HepG2 (cell line): ENCODE measurements around the gene GATD1. TPM values are rescaled to one million over a fixed set of nuclear protein-coding genes. Genes with fewer than 3 reads are reported as not detected.
A peak's percentile ranks its signal among the peaks of the same experiment; 100 is the strongest.

Source experiments
- ARNT ChIP-seq: fragments of 450-650 bp; IDR thresholded peaks from 2 replicates; pipeline ENCODE4 v1.6.1; 2017
- BORCS8-MEF2B ChIP-seq: sonication (generic); formaldehyde crosslinking; IDR thresholded peaks from 2 replicates; pipeline ENCODE4 v1.8.0; 2022; ENCODE audit warnings: mild to moderate bottlenecking, missing genetic modification reagents
- ETV6 ChIP-seq: sonication (generic); formaldehyde crosslinking; conservative IDR thresholded peaks from 2 replicates; pipeline ENCODE4 v1.4.0; 2020; ENCODE audit warnings: missing genetic modification reagents
- HINFP ChIP-seq: sonication (generic); formaldehyde crosslinking; IDR thresholded peaks from 2 replicates; pipeline ENCODE4 v1.4.0; 2020; ENCODE audit warnings: low read depth, mild to moderate bottlenecking, missing genetic modification reagents
- HNRNPL ChIP-seq: fragments of 200-400 bp; formaldehyde crosslinking; IDR thresholded peaks from 2 replicates; pipeline ENCODE4 v1.6.1; 2017; ENCODE audit warnings: mild to moderate bottlenecking, low read depth, low read length
- KDM3A ChIP-seq: IDR thresholded peaks from 2 replicates; pipeline ENCODE4 v1.6.1; 2018; ENCODE audit warnings: low read depth, missing compliant biosample characterization
- KDM5A ChIP-seq: fragments of 200-600 bp; sonication (generic); IDR thresholded peaks from 2 replicates; pipeline ENCODE4 v1.7.0; 2018; ENCODE audit warnings: antibody characterized with exemption, mild to moderate bottlenecking, low read length, borderline replicate concordance
- MATR3 ChIP-seq: sonication (generic); formaldehyde crosslinking; IDR thresholded peaks from 2 replicates; pipeline ENCODE4 v1.4.0; 2020; ENCODE audit warnings: missing genetic modification reagents
- MIER2 ChIP-seq: IDR thresholded peaks from 2 replicates; pipeline ENCODE4 v1.6.1; 2016; ENCODE audit warnings: missing biosample characterization, missing genetic modification reagents
- NFATC3 ChIP-seq: sonication (generic); formaldehyde crosslinking; IDR thresholded peaks from 2 replicates; pipeline ENCODE4 v1.5.1; 2020; ENCODE audit warnings: mild to moderate bottlenecking, missing genetic modification reagents
- NONO ChIP-seq, 2 experiments: fragments of 450-650 bp in 1 of 2; sonication (generic) in 1 of 2; formaldehyde crosslinking in 1 of 2; IDR thresholded peaks in 1 of 2; conservative IDR thresholded peaks in 1 of 2; 2 replicates each; pipeline versions ENCODE4 v1.6.1 to v1.8.0; 2017 to 2022; ENCODE audit warnings: mild to moderate bottlenecking in 1 of 2, missing genetic modification reagents in 1 of 2, moderate library complexity in 1 of 2
- RAD21 ChIP-seq: fragments of 450-650 bp; formaldehyde crosslinking; IDR thresholded peaks from 2 replicates; pipeline ENCODE4 v1.5.0; 2020; ENCODE audit warnings: mild to moderate bottlenecking
- SOX6 ChIP-seq, 2 experiments: fragments of 450-650 bp in 1 of 2; sonication (generic) in 1 of 2; formaldehyde crosslinking in 1 of 2; IDR thresholded peaks; 2 replicates each; pipeline versions ENCODE4 v1.4.0 to v1.6.1; 2017 to 2020; ENCODE audit warnings: antibody characterized with exemption in 1 of 2, mild to moderate bottlenecking in 1 of 2, missing genetic modification reagents in 1 of 2
- SRY ChIP-seq: sonication (generic); formaldehyde crosslinking; IDR thresholded peaks from 2 replicates; pipeline ENCODE4 v1.8.0; 2022; ENCODE audit warnings: mild to moderate bottlenecking, missing genetic modification reagents
- SYNCRIP ChIP-seq: fragments of 200-400 bp; formaldehyde crosslinking; IDR thresholded peaks from 2 replicates; pipeline ENCODE4 v1.6.1; 2018; ENCODE audit warnings: mild to moderate bottlenecking, low read depth, low read length; ENCODE audit not compliant: insufficient read depth
- ZNF136 ChIP-seq: sonication (generic); formaldehyde crosslinking; IDR thresholded peaks from 2 replicates; pipeline ENCODE4 v1.8.1; 2022; ENCODE audit warnings: low read depth, mild to moderate bottlenecking, moderate library complexity, missing genetic modification reagents
- ZNF180 ChIP-seq: sonication (generic); formaldehyde crosslinking; IDR thresholded peaks from 2 replicates; pipeline ENCODE4 v1.4.0; 2020; ENCODE audit warnings: low read depth, missing genetic modification reagents, borderline replicate concordance
- ZNF232 ChIP-seq: sonication (generic); formaldehyde crosslinking; IDR thresholded peaks from 2 replicates; pipeline ENCODE4 v1.4.0; 2020; ENCODE audit warnings: missing genetic modification reagents, borderline replicate concordance
- ZNF235 ChIP-seq: sonication (generic); formaldehyde crosslinking; IDR thresholded peaks from 2 replicates; pipeline ENCODE4 v1.8.1; 2023; ENCODE audit warnings: mild to moderate bottlenecking, missing genetic modification reagents, borderline replicate concordance
- ZNF281 ChIP-seq: sonication (generic); formaldehyde crosslinking; IDR thresholded peaks from 2 replicates; pipeline ENCODE4 v1.4.0; 2020; ENCODE audit warnings: missing genetic modification reagents, borderline replicate concordance
- ZNF383 ChIP-seq: sonication (generic); formaldehyde crosslinking; IDR thresholded peaks from 2 replicates; pipeline ENCODE4 v1.4.0; 2020; ENCODE audit warnings: missing genetic modification reagents, mild to moderate bottlenecking, borderline replicate concordance
- ZNF503 ChIP-seq: sonication (generic); formaldehyde crosslinking; IDR thresholded peaks from 2 replicates; pipeline ENCODE4 v1.4.0; 2020; ENCODE audit warnings: missing genetic modification reagents
- ZNF782 ChIP-seq: sonication (generic); formaldehyde crosslinking; IDR thresholded peaks from 2 replicates; pipeline ENCODE4 v1.4.0; 2020; ENCODE audit warnings: missing genetic modification reagents, mild to moderate bottlenecking, borderline replicate concordance
- polyA plus RNA-seq, 8 experiments: library from polyadenylated mRNA; depleted of rRNA in 3 of 8; stranded (reverse) in 7 of 8; unstranded in 1 of 8; fragments of >200 nt; fragmentation: Illumina TruSeq in 4 of 8; extraction: Trizol in 4 of 8; gene quantifications; 2 replicates each; pipeline versions ENCODE4 v1.2.1 to v1.2.3, GENCODE V29; 2011 to 2016; ENCODE audit warnings: low read depth in 4 of 8, missing spikeins in 1 of 8, mixed read lengths in 1 of 8; ENCODE audit not compliant: insufficient read depth in 1 of 8
- total RNA-seq, 5 experiments: library from RNA; depleted of rRNA; stranded (reverse); fragments of >200 nt; fragmentation: Illumina TruSeq; extraction: Trizol; gene quantifications; 2 replicates each; pipeline ENCODE4 v1.2.3, GENCODE V29; 2016; ENCODE audit warnings: low read depth in 1 of 5

The GATD1 gene
- total and polyA plus RNA-seq, 2 of the 13 experiments (the other 11 are each of a cell fraction or from before 2014, with no cell fraction given): 31.3 to 60.5 TPM

- TF ChIP-seq HINFP (CRISPR knock-in tag) (no peak; the same call in 1 of the 2 replicates), ZNF281 (no peak), SYNCRIP (no peak), KDM5A (peak; percentile 32; the same call in 1 of the 2 replicates), ZNF232 (CRISPR knock-in tag) (no peak), SOX6 (IDR thresholded peaks at IDR 0.05) (no peak), SOX6 (CRISPR knock-in tag; IDR thresholded peaks at IDR 0.05) (peak; percentile 19; the same call in 1 of the 2 replicates), NONO (IDR thresholded peaks at IDR 0.05) (no peak), NONO (CRISPR knock-in tag; conservative IDR thresholded peaks at IDR 0.05) (0 out of 2 replicates have a peak, but pooled peaks have one; percentile 46), MIER2 (CRISPR knock-in tag) (no peak), ZNF180 (CRISPR knock-in tag) (no peak), SRY (CRISPR knock-in tag) (peak; percentile 32; the same call in 1 of the 2 replicates), BORCS8-MEF2B (CRISPR knock-in tag) (0 out of 2 replicates have a peak, but pooled peaks have one; percentile 24), ZNF782 (no peak), RAD21 (CRISPR knock-in tag) (peak; percentile 53; the same call in 1 of the 2 replicates), KDM3A (CRISPR knock-in tag) (no peak), ZNF136 (CRISPR knock-in tag) (0 out of 2 replicates have a peak, but pooled peaks have one; percentile 58), MATR3 (CRISPR knock-in tag) (no peak), HNRNPL (peak; percentile 96), ZNF503 (CRISPR knock-in tag) (no peak), ETV6 (CRISPR knock-in tag) (0 out of 2 replicates have a peak, but pooled peaks have one; percentile 25), NFATC3 (CRISPR knock-in tag) (no peak), ZNF383 (CRISPR knock-in tag) (0 out of 2 replicates have a peak, but pooled peaks have one; percentile 76), ZNF235 (no peak), ARNT (no peak)
These were observed 42.0 kb upstream of the GATD1 start (continued) for GRCh38 chr11:819129-819931.
